Activated naive CD8-positive, alpha-beta T cell treated with anti-CD3 and anti-CD28 coated beads for 36 hours (primary cell): Measurements from ENCODE around the gene MEF2C. TPM values are rescaled to one million over a fixed set of nuclear protein-coding genes. Genes with fewer than 3 reads are reported as not detected.
A peak's percentile ranks its signal among the peaks of the same experiment; 100 is the strongest.

Experiments used
- DNase-seq: peaks from one replicate; pipeline ENCODE4 v3.0.0; 2021
- H3K27ac Mint-ChIP-seq: one replicate; pipeline ENCODE4 v1.8.0; 2022; ENCODE audit warnings: mild to moderate bottlenecking, moderate library complexity, mixed read lengths
- H3K27me3 Mint-ChIP-seq: one replicate; pipeline ENCODE4 v1.8.0; 2022; ENCODE audit warnings: mild to moderate bottlenecking, mixed read lengths
- H3K36me3 Mint-ChIP-seq: one replicate; pipeline ENCODE4 v1.8.0; 2021; ENCODE audit warnings: mild to moderate bottlenecking, mixed read lengths
- H3K4me1 Mint-ChIP-seq: one replicate; pipeline ENCODE4 v1.8.0; 2021; ENCODE audit warnings: mixed read lengths
- H3K4me3 Mint-ChIP-seq: one replicate; pipeline ENCODE4 v1.8.0; 2022; ENCODE audit warnings: mild to moderate bottlenecking, moderate library complexity, mixed read lengths
- H3K9me3 Mint-ChIP-seq: one replicate; pipeline ENCODE4 v1.8.0; 2022; ENCODE audit warnings: mixed read lengths
- total RNA-seq, 2 experiments: library from RNA; stranded (reverse); gene quantifications; one replicate each; pipeline ENCODE4 v1.2.3, GENCODE V29; 2021

Gene MEF2C
- total RNA-seq, 2 experiments from 2014 or later = 1.5 to 2.1 TPM

DNA sequence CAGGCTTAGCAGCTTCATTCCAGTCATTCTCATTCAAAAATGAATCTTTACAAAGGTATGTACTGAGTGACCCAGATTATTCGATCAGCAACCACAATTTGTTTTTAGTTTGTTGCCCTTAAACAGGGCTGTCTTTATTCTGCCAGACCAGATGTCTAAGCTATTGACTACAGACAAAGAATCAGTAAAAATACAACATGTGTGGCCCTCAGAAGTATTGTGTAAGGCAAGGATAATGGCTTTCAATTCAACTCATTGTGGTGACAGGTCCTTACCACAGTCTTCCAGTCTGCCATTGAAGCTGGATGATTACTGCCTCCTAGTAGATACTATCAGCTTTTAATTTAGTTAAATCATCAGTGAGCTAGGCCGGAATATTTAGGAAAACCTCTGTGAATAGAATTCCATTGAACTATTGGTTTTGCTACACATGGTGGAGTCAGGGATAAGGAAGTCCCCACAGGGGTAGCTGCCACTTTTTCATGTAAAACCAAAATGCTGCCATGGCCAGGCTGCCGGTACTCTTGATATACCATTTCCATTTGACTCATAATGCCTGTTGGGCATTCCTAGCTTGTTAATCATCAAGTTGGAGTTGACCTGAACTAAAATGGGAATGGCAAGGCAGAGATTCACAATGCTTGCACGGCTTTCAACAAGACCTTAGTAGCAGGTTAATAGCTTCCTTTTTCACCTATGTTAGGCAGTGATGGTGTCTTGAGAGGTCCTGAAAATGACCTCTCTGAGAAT, 175.6 kb downstream of the MEF2C start:
- Mint-ChIP-seq H3K36me3 (no peaks in the 10 kb centered on the region), H3K27me3 (peaks cover 37% of the 10 kb centered on the region), H3K4me1 (no peaks in the 10 kb centered on the region), H3K4me3 (no peak overlapping the region), H3K9me3 (no peaks in the 10 kb centered on the region), H3K27ac (no peak overlapping the region)
- no peak for DNase-seq

- H3K27me3 Mint-ChIP-seq = peaks cover 55% of the 10 kb centered on the region
- no peaks in the 10 kb centered on the region for H3K4me1 Mint-ChIP-seq
- H3K27ac Mint-ChIP-seq = no peak overlapping the region
- DNase-seq = no peak
- H3K36me3 Mint-ChIP-seq = no peaks in the 10 kb centered on the region
- no peaks in the 10 kb centered on the region for H3K9me3 Mint-ChIP-seq
- H3K4me3 Mint-ChIP-seq = no peak overlapping the region
These were observed 180.7 kb downstream of the MEF2C start for GRCh38 chr5:88702332-88702731.

- no peak for DNase-seq
- no peak overlapping the region for H3K27ac Mint-ChIP-seq
- H3K9me3 Mint-ChIP-seq = peaks cover 2% of the 10 kb centered on the region
- H3K4me1 Mint-ChIP-seq = peaks cover 2% of the 10 kb centered on the region
- peaks cover 72% of the 10 kb centered on the region for H3K27me3 Mint-ChIP-seq
- H3K36me3 Mint-ChIP-seq = peaks cover 2% of the 10 kb centered on the region
- no peak overlapping the region for H3K4me3 Mint-ChIP-seq
These were observed 182.9 kb downstream of the MEF2C start for GRCh38 chr5:88700121-88700520.

DNA sequence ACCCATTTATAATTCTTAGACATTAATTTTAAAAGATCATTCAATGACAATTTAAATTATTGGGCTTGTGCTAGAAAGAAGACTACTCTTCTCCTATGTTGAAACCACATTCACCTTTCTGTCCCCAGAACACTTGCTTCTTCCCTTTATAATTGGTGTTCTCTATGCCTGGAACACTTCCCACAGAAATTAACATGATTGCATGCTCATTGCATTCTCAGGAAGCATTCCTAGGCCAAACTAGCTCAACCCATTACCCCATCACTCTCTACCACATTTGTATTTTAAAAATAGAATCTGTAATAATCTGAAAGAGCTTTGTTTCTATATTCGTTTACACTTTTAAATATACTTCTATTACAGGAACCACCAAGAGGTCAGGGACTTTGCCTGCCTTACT, 184.7 kb downstream of the MEF2C start:
- H3K4me1 Mint-ChIP-seq = peaks cover 3% of the 10 kb centered on the region
- DNase-seq = no peak
- peaks cover 77% of the 10 kb centered on the region for H3K27me3 Mint-ChIP-seq
- H3K27ac Mint-ChIP-seq = no peak overlapping the region
- peaks cover 2% of the 10 kb centered on the region for H3K36me3 Mint-ChIP-seq
- H3K4me3 Mint-ChIP-seq = no peak overlapping the region
- H3K9me3 Mint-ChIP-seq = peaks cover 2% of the 10 kb centered on the region

DNA sequence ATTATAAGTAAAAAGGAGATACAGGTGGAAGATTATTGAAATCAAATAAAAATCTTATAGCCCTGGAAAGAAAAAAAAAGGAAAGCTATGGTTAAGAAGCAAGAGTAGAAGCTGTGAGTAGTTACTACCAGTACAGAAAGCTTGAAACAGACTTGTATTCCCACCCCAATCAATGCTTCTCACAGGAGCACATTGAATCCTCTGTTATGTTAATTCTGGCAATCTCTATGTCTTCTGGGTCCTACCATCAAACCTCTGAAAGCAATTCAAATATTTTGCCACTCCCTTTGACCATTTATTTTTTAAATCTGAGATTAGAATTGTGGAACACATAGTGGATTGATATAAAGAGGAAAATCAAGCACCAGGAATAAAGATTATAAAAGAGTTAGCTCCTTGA, 186.5 kb downstream of the MEF2C start:
- no peak overlapping the region for H3K27ac Mint-ChIP-seq
- H3K27me3 Mint-ChIP-seq = peaks cover 84% of the 10 kb centered on the region
- no peak for DNase-seq
- peaks cover 18% of the 10 kb centered on the region for H3K4me1 Mint-ChIP-seq
- H3K36me3 Mint-ChIP-seq = peaks cover 2% of the 10 kb centered on the region
- peaks cover 2% of the 10 kb centered on the region for H3K9me3 Mint-ChIP-seq
- H3K4me3 Mint-ChIP-seq = no peak overlapping the region

GRCh38 chr5:88695931-88696330, 187.1 kb downstream of the MEF2C start:
- peaks cover 87% of the 10 kb centered on the region for H3K27me3 Mint-ChIP-seq
- H3K4me3 Mint-ChIP-seq = no peak overlapping the region

GRCh38 chr5:88695232-88695631, 187.8 kb downstream of the MEF2C start:
- peaks cover 2% of the 10 kb centered on the region for H3K9me3 Mint-ChIP-seq
- H3K4me1 Mint-ChIP-seq = peaks cover 30% of the 10 kb centered on the region
- DNase-seq = no peak
- H3K27ac Mint-ChIP-seq = no peak overlapping the region
- H3K4me3 Mint-ChIP-seq = no peak overlapping the region
- H3K36me3 Mint-ChIP-seq = peaks cover 2% of the 10 kb centered on the region
- peaks cover 91% of the 10 kb centered on the region for H3K27me3 Mint-ChIP-seq

More at GRCh38 chr5:88695931-88696330, 187.1 kb downstream of the MEF2C start:
- no peak for DNase-seq
- peaks cover 2% of the 10 kb centered on the region for H3K9me3 Mint-ChIP-seq
- H3K36me3 Mint-ChIP-seq = peaks cover 2% of the 10 kb centered on the region
- no peak overlapping the region for H3K27ac Mint-ChIP-seq
- H3K4me1 Mint-ChIP-seq = peaks cover 23% of the 10 kb centered on the region

DNA sequence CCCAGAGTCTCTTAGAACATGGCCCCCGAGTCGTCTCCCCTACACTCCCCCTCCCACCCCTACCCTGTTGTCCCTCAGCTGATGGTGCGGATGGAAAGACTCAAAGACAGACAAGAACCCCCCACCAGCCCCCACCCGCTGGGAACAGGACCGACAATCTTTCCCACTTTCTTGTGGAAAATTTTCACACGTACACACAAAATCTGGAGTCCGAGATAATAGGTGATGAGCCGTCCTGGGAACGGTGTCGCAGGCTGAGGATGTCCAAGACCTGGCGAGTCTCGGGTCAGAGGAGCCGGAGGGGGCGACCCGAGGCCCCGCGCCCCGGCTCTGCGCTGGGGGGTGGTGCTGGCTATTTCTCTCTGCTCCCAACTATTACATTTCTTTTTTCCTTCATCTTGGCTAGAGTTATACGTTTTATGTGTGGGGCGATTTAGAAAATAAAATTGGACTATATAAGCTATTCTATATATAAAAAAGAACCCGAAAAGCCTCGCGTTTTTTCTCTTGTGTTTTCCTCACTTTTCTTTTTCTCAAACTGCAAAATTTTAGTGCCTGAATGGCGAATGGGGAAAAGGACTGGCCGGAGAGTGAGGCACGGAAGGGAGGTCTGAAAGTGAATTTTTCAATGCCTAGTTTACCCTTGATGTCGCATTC, 188.8 kb downstream of the MEF2C start:
- peaks cover 93% of the 10 kb centered on the region for H3K27me3 Mint-ChIP-seq
- no peak for DNase-seq
- peaks cover 30% of the 10 kb centered on the region for H3K4me1 Mint-ChIP-seq
- H3K27ac Mint-ChIP-seq = no peak overlapping the region
- H3K4me3 Mint-ChIP-seq = no peak overlapping the region
- peaks cover 2% of the 10 kb centered on the region for H3K9me3 Mint-ChIP-seq
- H3K36me3 Mint-ChIP-seq = peaks cover 2% of the 10 kb centered on the region

DNA sequence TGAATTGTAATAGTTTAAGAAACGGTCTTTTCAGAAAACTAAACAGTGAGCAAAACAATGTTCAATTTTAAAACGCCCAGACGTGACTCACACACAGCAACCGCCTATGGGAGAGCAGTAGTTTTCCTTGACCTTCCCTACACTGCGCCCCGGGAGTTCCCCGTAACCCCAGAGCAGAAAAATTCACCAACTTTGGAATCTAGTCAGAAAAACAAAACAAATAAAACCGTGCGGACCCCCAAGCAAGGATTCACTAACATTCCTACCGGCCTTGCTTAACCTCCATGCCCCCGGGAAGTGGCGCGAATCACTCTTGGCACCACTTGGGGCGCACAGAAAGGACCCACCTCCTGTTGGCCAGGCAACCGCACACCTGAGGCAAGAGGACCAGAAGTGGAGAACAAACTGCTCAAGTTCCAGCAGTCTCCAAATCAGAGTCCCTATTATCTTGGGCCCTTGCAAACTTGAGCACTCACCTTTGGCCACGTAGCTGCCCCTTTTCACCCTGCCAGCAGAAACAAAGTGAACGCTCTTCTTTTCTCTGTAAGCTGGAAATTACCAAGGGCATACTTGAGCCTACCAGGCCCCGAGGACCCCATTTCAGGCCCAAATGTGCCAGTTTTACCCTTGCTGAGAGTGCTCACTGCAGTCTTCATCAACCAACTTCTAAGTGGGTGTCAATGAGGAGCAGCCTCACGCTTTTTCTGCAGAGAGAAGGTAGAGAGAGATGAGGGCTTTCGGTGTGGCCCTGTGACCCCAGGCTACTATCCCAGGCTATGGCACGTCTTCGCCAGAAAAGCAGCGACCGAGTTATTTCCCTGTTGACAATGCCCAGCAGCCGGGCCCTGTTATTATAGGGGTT, 189.7 kb downstream of the MEF2C start:
- Mint-ChIP-seq H3K9me3 (peaks cover 2% of the 10 kb centered on the region), H3K27me3 (peaks cover 95% of the 10 kb centered on the region), H3K4me3 (no peak overlapping the region), H3K4me1 (peaks cover 31% of the 10 kb centered on the region), H3K36me3 (peaks cover 2% of the 10 kb centered on the region), H3K27ac (no peak overlapping the region)
- DNase-seq = no peak

DNA sequence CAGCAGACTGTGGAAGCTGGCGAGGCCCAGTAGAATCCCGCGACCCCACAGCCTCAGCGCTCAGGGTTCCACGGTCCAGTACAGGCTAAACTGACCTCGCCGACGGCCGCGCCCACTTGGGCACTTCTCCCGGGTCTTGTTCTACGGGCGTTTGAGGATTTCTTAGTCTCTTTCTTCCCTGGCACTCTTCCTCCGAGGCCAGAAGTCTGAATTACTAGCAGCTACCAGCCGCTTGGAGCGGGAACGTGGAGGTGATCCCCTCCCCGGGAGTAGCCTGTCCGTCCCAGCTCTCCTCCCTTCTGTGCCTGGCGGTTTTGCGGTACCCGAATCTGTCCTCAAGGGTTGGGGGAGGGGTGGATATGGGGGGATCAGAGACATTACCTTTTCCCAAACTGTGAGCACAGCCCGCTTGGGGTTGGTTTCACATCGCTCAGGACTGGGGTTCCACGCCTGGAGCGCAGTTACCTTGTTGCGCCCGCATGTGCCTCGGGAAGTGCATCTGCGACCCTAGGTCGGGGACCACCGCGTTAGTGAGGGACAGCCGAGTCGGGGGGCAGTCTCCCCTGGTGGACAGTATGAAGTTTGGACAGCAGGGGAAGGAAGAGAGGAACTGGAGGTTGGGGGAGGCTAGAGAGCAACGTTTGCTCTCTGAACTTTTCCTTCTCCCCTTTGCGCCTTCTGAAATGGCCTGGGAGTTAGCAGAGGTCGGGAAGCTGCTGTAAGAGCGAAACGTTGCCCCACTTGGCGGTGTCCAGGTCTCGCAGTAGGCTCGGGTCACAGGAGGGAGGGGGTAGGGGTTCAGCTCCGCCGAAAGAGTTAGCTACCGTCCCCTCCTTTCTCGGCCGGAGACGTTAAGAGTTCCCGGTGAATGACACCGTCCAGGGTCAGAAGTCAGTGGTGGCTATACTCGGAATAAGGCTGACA, 190.8 kb downstream of the MEF2C start:
- no peak for DNase-seq
- peaks cover 2% of the 10 kb centered on the region for H3K36me3 Mint-ChIP-seq
- no peak overlapping the region for H3K4me3 Mint-ChIP-seq
- H3K27me3 Mint-ChIP-seq = peaks cover 98% of the 10 kb centered on the region
- H3K9me3 Mint-ChIP-seq = peaks cover 2% of the 10 kb centered on the region
- no peak overlapping the region for H3K27ac Mint-ChIP-seq
- peaks cover 31% of the 10 kb centered on the region for H3K4me1 Mint-ChIP-seq

- DNase-seq = no peak
- peaks cover 6% of the 10 kb centered on the region for H3K9me3 Mint-ChIP-seq
- peak overlapping the region; percentile 69 for H3K27ac Mint-ChIP-seq
- peaks cover 31% of the 10 kb centered on the region for H3K4me1 Mint-ChIP-seq
- H3K4me3 Mint-ChIP-seq = peak overlapping the region; percentile 66
- peaks cover 99% of the 10 kb centered on the region for H3K27me3 Mint-ChIP-seq
- H3K36me3 Mint-ChIP-seq = peaks cover 3% of the 10 kb centered on the region
These were observed 191.8 kb downstream of the MEF2C start for GRCh38 chr5:88691230-88691582.

GRCh38 chr5:88690409-88691229, 192.4 kb downstream of the MEF2C start:
- H3K27ac Mint-ChIP-seq = peak overlapping the region; percentile 69
- H3K27me3 Mint-ChIP-seq = peaks cover 99% of the 10 kb centered on the region
- peaks cover 3% of the 10 kb centered on the region for H3K36me3 Mint-ChIP-seq
- H3K9me3 Mint-ChIP-seq = peaks cover 9% of the 10 kb centered on the region
- H3K4me1 Mint-ChIP-seq = peaks cover 31% of the 10 kb centered on the region
- peak; percentile 69 for DNase-seq
- peak overlapping the region; percentile 66 for H3K4me3 Mint-ChIP-seq

- peaks cover 9% of the 10 kb centered on the region for H3K9me3 Mint-ChIP-seq
- H3K27me3 Mint-ChIP-seq = peaks cover 100% of the 10 kb centered on the region
- H3K27ac Mint-ChIP-seq = no peak overlapping the region
- H3K36me3 Mint-ChIP-seq = peaks cover 3% of the 10 kb centered on the region
- H3K4me1 Mint-ChIP-seq = peaks cover 28% of the 10 kb centered on the region
- DNase-seq = no peak
- H3K4me3 Mint-ChIP-seq = no peak overlapping the region
These were observed 193.1 kb downstream of the MEF2C start for GRCh38 chr5:88689668-88690408.
